T-helper 2 cell treated with Interferon-gamma antibody and Interleukin-4, amounts not matched to agents 100 ng/mL and 5 ng/mL, for 36 hours (primary cell): ENCODE results near the gene HSF2. TPM values are rescaled to one million over a fixed set of nuclear protein-coding genes. Genes with fewer than 3 reads are reported as not detected.

Experiments used
- intact Hi-C: fragments of 100-400 bp; cut with micrococcal nuclease; formaldehyde crosslinking; loops from one replicate; pipeline ENCODE4 v1.15.1; 2023
- total RNA-seq: library from RNA; stranded (reverse); gene quantifications from 2 replicates; pipeline ENCODE4 v1.2.3, GENCODE V29; 2022

HSF2 gene
- 11.4 and 12.8 TPM in 2 replicates for total RNA-seq

- intact Hi-C loops = loop anchor here (1.0 kb wide), 5 partner anchors 9 to 1065 kb away; partner anchors contain the start of genes PKIB, SERINC1 and TBC1D32
Measured at GRCh38 chr6:122399348-122400120, at the start of gene HSF2. TSS of gene HSF2 (plus strand) at chr6:122399652. CDS start at chr6:122399738, 86 bp downstream.

- intact Hi-C loops = no loop called here
Measured at GRCh38 chr6:122352981-122353664, 46.3 kb upstream of the HSF2 start.

GRCh38 chr6:122360809-122361208 is 38.6 kb upstream of the HSF2 start:
- intact Hi-C loops = no loop called here

- intact Hi-C loops = no loop called here
Measured at GRCh38 chr6:122361314-122361979, 38.0 kb upstream of the HSF2 start.

GRCh38 chr6:122363769-122364483 is 35.5 kb upstream of the HSF2 start:
- intact Hi-C loops = no loop called here

GRCh38 chr6:122365775-122366403 is 33.6 kb upstream of the HSF2 start:
- intact Hi-C loops = no loop called here

GRCh38 chr6:122367171-122367570 is 32.3 kb upstream of the HSF2 start:
- intact Hi-C loops = no loop called here

GRCh38 chr6:122369536-122369935 is 29.9 kb upstream of the HSF2 start:
- intact Hi-C loops = no loop called here

GRCh38 chr6:122372647-122373046 is 26.8 kb upstream of the HSF2 start:
- intact Hi-C loops = no loop called here

- intact Hi-C loops = no loop called here
Measured at GRCh38 chr6:122374307-122374706, 25.1 kb upstream of the HSF2 start.

GRCh38 chr6:122376246-122376645 is 23.2 kb upstream of the HSF2 start:
- intact Hi-C loops = no loop called here

- intact Hi-C loops = loop anchor here (1.0 to 5.0 kb wide), 5 partner anchors 18 to 456 kb away; partner anchors contain the start of genes HSF2, PKIB and SERINC1
Measured at GRCh38 chr6:122381494-122382265, 17.8 kb upstream of the HSF2 start.

GRCh38 chr6:122385857-122386612 is 13.4 kb upstream of the HSF2 start:
- intact Hi-C loops = no loop called here

GRCh38 chr6:122388945-122389344 is 10.5 kb upstream of the HSF2 start:
- intact Hi-C loops = no loop called here

- intact Hi-C loops = no loop called here
Measured at GRCh38 chr6:122389704-122390372, 9.6 kb upstream of the HSF2 start.

- intact Hi-C loops = no loop called here
Measured at GRCh38 chr6:122392564-122393350, 6.7 kb upstream of the HSF2 start.

- intact Hi-C loops = no loop called here
Measured at GRCh38 chr6:122393351-122393896, 6.0 kb upstream of the HSF2 start.

- intact Hi-C loops = no loop called here
Measured at GRCh38 chr6:122394016-122394415, 5.4 kb upstream of the HSF2 start.
